Heart left ventricle (tissue), 16 donors: Measurements from ENCODE around the gene OLIG1. TPM values are rescaled to one million over a fixed set of nuclear protein-coding genes. Genes with fewer than 3 reads are reported as not detected.
A peak's percentile ranks its signal among the peaks of the same experiment; 100 is the strongest.

Experiments
- ATAC-seq, 4 donors: fragments of 200-7000 bp; cut with Tn5 transposase; one replicate each; pipeline ENCODE4 v1.9.1; 2020 to 2022; ENCODE audit warnings: moderate library complexity in 4 of 4, mild to moderate bottlenecking in 3 of 4, moderate number of reproducible peaks in 1 of 4
- DNase-seq, 5 donors: peaks; one replicate each; pipeline ENCODE4 v3.0.0-alpha.2; 2020
- H3K27ac ChIP-seq, 12 donors: fragments of 200-600 bp; sonication (generic) in 4 of 12; one replicate each; pipeline versions ENCODE4 v1.5.0 to v1.8.0; 2016 to 2022; ENCODE audit warnings: mild to moderate bottlenecking in 2 of 12
- H3K27me3 ChIP-seq, 9 donors: fragments of 200-600 bp; sonication (generic) in 2 of 9; one replicate each; pipeline versions ENCODE4 v1.5.1 to v1.8.0; 2016 to 2022; ENCODE audit warnings: mild to moderate bottlenecking in 3 of 9
- H3K36me3 ChIP-seq, 9 donors: fragments of 200-600 bp; sonication (generic) in 2 of 9; one replicate each; pipeline versions ENCODE4 v1.5.0 to v1.8.0; 2018 to 2022; ENCODE audit warnings: mild to moderate bottlenecking in 2 of 9
- H3K4me1 ChIP-seq, 12 donors: fragments of 200-600 bp; sonication (generic) in 4 of 12; one replicate each; pipeline versions ENCODE4 v1.5.0 to v1.8.0; 2016 to 2022; ENCODE audit warnings: mild to moderate bottlenecking in 3 of 12
- H3K4me3 ChIP-seq, 12 donors: fragments of 200-600 bp; sonication (generic) in 4 of 12; one replicate each; pipeline versions ENCODE4 v1.5.0 to v1.8.0; 2017 to 2022; ENCODE audit warnings: mild to moderate bottlenecking in 9 of 12, moderate library complexity in 4 of 12
- H3K9me3 ChIP-seq, 12 donors: fragments of 200-600 bp; sonication (generic) in 4 of 12; one replicate each; pipeline versions ENCODE4 v1.5.0 to v1.8.0; 2016 to 2022; ENCODE audit warnings: mild to moderate bottlenecking in 1 of 12
- POLR2A ChIP-seq, 2 donors: fragments of 450-650 bp; IDR thresholded peaks; one replicate each; pipeline ENCODE4 v1.6.1; 2017; ENCODE audit warnings: antibody characterized with exemption in 2 of 2, mild to moderate bottlenecking in 2 of 2, moderate library complexity in 2 of 2
- WGBS, 4 donors: extraction: QIAGEN DNeasy Blood & Tissue Kit in 2 of 4; methylation state at CpG; one replicate each; pipeline versions ENCODE4 v1.1.5 to v1.1.7; 2013 to 2018; 5-methylcytosine and 5-hydroxymethylcytosine counted together
- intact Hi-C, 10 donors: fragments of 100-400 bp; cut with DNase I; formaldehyde crosslinking; loops; one replicate each; pipeline versions ENCODE4 v1.11.1 to v1.14.2; 2022
- polyA plus RNA-seq, 2 donors: library from polyadenylated mRNA; stranded (reverse); fragments of 200-250 nt; gene quantifications; one replicate each; pipeline ENCODE4 v1.2.3, GENCODE V29; 2013
- total RNA-seq, 9 donors: library from RNA; depleted of rRNA in 2 of 9; stranded (reverse); fragments of >200 nt in 2 of 9; fragmentation: NEBNext Ultra II Directional in 3 of 9; extraction: Animal tissue kit (Norgen Biotek cat#: 25700) in 3 of 9; gene quantifications; one replicate each; pipeline versions ENCODE4 v1.1.0 to v1.2.4, GENCODE V29; 2016 to 2023
- TF ChIP-seq, protein P1 (sequence below), 12 donors: fragments of 200-600 bp; sonication (generic) in 4 of 12; IDR thresholded peaks; one replicate each; pipeline versions ENCODE4 v1.5.0 to v1.8.0; 2018 to 2022; ENCODE audit warnings: antibody characterized with exemption in 12 of 12, mild to moderate bottlenecking in 5 of 12
- donor health status: ischemic (EF 13 %, LVEDD 7.1; RV severe dilation, severe dysfunction).
- donor health status: healthy with polysubstance abuse.
- donor health status: DM: no; HTN: yes; CAD: no.
- donor health status: DM: no; HTN: no; CAD: no.
- donor health status: ischemic (EF 25% LVEDD 6.9; RV normal size, moderate dysfunction).
- donor health status: ischemic (EF 25% LVEDD 5.7; RV mildly dilated, moderate dysfunction).
- donor health status: healthy.
- donor health status: DM: yes; HTN: yes; CAD: no.
- donor health status: ischemic (EF 35%, LVEDD 5.7; RV mildly dilated, moderate dysfunction).
- donor health status: nonischemic (EF 11% LVEDD 7.7; RV severe dilation, severe dysfunction).
- donor health status: DM: yes; HTN: yes; CAD: no.
- donor health status: PGD.
- donor health status: ischemic (EF 29% LVEDD 5.4; RV normal size, mild dysfunction).
- donor health status: nonischemic (EF 23%, LVEDD 6.1; RV moderate dilation, normal function).

Gene OLIG1
- total and polyA plus RNA-seq, 11 donors = 0.11 to 0.67 TPM; not detected in 9

DNA sequence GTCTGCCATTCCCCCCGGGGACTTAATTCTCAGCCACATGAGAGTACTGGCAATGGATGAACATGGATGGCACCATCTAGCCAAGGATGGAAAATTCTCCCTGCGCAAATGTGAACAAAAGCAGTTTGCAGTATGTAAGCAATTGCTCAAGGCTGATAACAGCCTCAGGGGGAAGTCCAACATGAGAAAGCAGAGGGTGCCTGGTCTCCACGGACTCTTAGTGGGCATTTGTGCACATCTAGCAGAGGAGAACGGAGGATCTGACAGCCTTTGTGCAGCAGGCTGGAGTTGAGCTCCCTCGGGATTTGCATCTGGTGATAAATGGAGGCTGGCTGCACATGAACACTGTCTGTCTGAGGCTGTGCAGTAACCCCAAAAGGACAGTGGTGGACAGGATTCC is 13.9 kb upstream of the OLIG1 start:
- no peak for TF ChIP-seq POLR2A (IDR thresholded peaks at IDR 0.05)
- TF ChIP-seq, protein P1, sequence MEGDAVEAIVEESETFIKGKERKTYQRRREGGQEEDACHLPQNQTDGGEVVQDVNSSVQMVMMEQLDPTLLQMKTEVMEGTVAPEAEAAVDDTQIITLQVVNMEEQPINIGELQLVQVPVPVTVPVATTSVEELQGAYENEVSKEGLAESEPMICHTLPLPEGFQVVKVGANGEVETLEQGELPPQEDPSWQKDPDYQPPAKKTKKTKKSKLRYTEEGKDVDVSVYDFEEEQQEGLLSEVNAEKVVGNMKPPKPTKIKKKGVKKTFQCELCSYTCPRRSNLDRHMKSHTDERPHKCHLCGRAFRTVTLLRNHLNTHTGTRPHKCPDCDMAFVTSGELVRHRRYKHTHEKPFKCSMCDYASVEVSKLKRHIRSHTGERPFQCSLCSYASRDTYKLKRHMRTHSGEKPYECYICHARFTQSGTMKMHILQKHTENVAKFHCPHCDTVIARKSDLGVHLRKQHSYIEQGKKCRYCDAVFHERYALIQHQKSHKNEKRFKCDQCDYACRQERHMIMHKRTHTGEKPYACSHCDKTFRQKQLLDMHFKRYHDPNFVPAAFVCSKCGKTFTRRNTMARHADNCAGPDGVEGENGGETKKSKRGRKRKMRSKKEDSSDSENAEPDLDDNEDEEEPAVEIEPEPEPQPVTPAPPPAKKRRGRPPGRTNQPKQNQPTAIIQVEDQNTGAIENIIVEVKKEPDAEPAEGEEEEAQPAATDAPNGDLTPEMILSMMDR (IDR thresholded peaks at IDR 0.05) = no peak
- Histone ChIP-seq H3K36me3 (no peaks in the 10 kb centered on the region), H3K27ac (no peak overlapping the region), H3K4me1 (peaks cover 0 to 33% (median 2%) of the 10 kb centered on the region in 12 donors), H3K27me3 (peaks cover 0 to 16% (median 2%) of the 10 kb centered on the region in 9 donors), H3K4me3 (no peak overlapping the region), H3K9me3 (no peaks in the 10 kb centered on the region)
- WGBS, 4 donors = 67 to 76% (median 72%) methylated on average over 5 of the region's 5 CpGs
- intact Hi-C loops = no loop called here
- ATAC-seq = no peak
- DNase-seq = no peak

DNA sequence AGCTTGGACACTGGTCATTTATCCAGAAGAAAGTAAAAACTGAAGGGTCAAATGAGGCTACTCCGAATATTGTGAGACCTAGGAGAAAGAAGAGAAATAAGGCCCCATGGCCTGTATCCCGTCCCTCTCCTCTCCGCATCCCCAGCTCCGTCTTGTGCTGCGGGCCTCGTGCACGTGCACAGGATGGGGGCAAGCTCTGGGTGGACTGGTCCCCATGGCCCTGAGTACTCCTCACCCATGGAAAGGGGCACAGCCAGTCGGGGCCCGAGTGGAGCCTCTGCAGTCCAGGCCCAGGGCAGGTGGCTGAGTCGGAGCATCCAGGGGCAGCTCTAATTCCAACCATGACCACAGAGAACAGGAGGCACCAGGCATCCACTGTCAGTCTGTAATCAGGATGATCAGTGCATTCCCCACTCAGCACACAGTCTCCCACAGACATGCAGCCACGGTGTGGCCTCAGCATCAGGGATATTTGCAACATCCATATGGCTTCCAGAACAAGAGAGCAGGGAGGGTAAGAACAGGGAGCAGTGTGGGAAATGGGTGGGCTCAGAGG is 12.5 kb upstream of the OLIG1 start:
- Histone ChIP-seq H3K27ac (no peak overlapping the region), H3K27me3 (peaks cover 0 to 27% (median 3%) of the 10 kb centered on the region in 9 donors), H3K9me3 (no peaks in the 10 kb centered on the region), H3K36me3 (no peaks in the 10 kb centered on the region), H3K4me1 (peaks cover 0 to 33% (median 2%) of the 10 kb centered on the region in 12 donors), H3K4me3 (no peak overlapping the region)
- ATAC-seq (no peak), DNase-seq (no peak)
- intact Hi-C loops = no loop called here
- 81 to 89% (median 85%) methylated on average over 10 to 11 of the region's 11 CpGs for WGBS, 4 donors
- TF ChIP-seq POLR2A (IDR thresholded peaks at IDR 0.05) = no peak
- TF ChIP-seq, protein P1 (IDR thresholded peaks at IDR 0.05) = no peak

DNA sequence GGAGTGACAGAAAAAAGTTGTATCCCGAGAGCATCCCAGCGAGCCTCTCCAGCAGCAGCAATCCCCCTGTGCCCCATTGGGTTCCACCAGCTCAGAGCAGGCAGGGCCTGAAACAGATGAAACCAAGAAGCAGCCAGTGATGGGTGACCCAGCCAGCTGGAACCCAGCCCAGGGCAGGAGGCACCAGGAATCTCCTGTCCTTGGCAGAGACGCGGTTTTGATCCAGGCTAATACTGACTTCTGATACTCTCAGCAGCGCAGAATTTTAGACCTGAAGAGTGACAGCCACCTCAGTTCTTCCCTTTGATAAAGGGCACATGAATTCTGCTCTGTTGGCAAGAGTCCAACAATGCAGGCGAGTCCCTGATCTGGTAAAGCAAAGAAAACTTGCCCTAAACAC is 11.4 kb upstream of the OLIG1 start:
- intact Hi-C loops = no loop called here
- H3K27ac ChIP-seq = no peak overlapping the region
- no peaks in the 10 kb centered on the region for H3K36me3 ChIP-seq
- DNase-seq (peak; percentile 37 to 80 (median 76)), ATAC-seq (peak; percentile 78 to 95 (median 88))
- peaks cover 0 to 33% (median 2%) of the 10 kb centered on the region in 12 donors for H3K4me1 ChIP-seq
- H3K27me3 ChIP-seq = peaks cover 0 to 36% (median 9%) of the 10 kb centered on the region in 9 donors
- WGBS, 4 donors = 23 to 47% (median 34%) methylated on average over 4 to 6 of the region's 6 CpGs
- H3K4me3 ChIP-seq = no peak overlapping the region
- H3K9me3 ChIP-seq = no peaks in the 10 kb centered on the region
- TF ChIP-seq POLR2A (IDR thresholded peaks at IDR 0.05) = no peak
- TF ChIP-seq, protein P1 (IDR thresholded peaks at IDR 0.05) = no peak

DNA sequence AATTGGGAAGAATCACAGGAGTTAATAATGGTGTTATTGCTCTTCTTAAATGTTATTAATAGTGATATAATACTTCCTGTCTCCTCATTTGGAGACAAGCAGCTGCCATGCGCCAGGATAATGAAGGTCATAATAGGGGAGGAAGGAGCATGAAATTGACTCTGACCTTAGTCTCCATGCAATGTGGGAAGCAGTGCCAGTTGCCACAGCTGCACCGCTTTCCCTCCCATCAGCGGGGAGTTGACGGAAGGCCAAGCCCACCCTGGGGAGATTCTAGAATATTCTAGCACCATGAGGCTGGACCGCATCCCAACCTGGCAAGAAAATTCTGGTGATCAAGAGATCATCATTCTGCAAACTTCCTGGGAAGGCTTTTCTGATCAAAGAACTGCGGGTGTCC is 11.0 kb upstream of the OLIG1 start:
- peak in 1 of 4 donors; percentile 41 for ATAC-seq

More for the DNA sequence above, 11.0 kb upstream of the OLIG1 start:
- Histone ChIP-seq H3K4me1 (peaks cover 0 to 33% (median 2%) of the 10 kb centered on the region in 12 donors), H3K9me3 (no peaks in the 10 kb centered on the region), H3K27ac (peak overlapping the region in 1 of 12 donors; percentile 32), H3K27me3 (peaks cover 1 to 36% (median 13%) of the 10 kb centered on the region in 9 donors), H3K36me3 (no peaks in the 10 kb centered on the region), H3K4me3 (no peak overlapping the region)
- intact Hi-C loops = no loop called here
- 33 to 64% (median 55%) methylated on average over 4 to 6 of the region's 6 CpGs for whole genome bisulfite sequencing, 4 donors
- no peak for DNase-seq
- TF ChIP-seq POLR2A (IDR thresholded peaks at IDR 0.05) = no peak
- TF ChIP-seq, protein P1 (IDR thresholded peaks at IDR 0.05) = no peak
